DOHH2 (cell line): ENCODE measurements around the gene PCGF3.
A peak's percentile ranks its signal among the peaks of the same experiment; 100 is the strongest.

ENCODE experiments used
- H3F3A ChIP-seq: fragments of 200-600 bp; sonication (generic), shearing (Covaris generic); 2 replicates; pipeline ENCODE4 v1.6.0; 2016; ENCODE audit warnings: antibody characterized with exemption, mild to moderate bottlenecking; ENCODE audit not compliant: control insufficient read depth, insufficient read depth
- H3K27ac ChIP-seq: fragments of 200-600 bp; sonication (generic); 2 replicates; pipeline ENCODE4 v1.5.1; 2014; ENCODE audit warnings: low read depth, mild to moderate bottlenecking, low read length, moderate library complexity
- H3K27me3 ChIP-seq: fragments of 200-600 bp; sonication (generic); 2 replicates; pipeline ENCODE4 v1.6.1; 2014; ENCODE audit warnings: mild to moderate bottlenecking, low read length, mixed read lengths; ENCODE audit not compliant: control insufficient read depth
- H3K36me3 ChIP-seq: fragments of 200-600 bp; sonication (generic); 2 replicates; pipeline ENCODE4 v1.6.1; 2014; ENCODE audit warnings: mild to moderate bottlenecking, low read length, moderate library complexity, mixed read lengths; ENCODE audit not compliant: control insufficient read depth
- H3K4me1 ChIP-seq: fragments of 200-600 bp; sonication (generic); 2 replicates; pipeline ENCODE4 v1.6.1; 2014; ENCODE audit warnings: mild to moderate bottlenecking, low read length, mixed read lengths; ENCODE audit not compliant: control insufficient read depth
- H3K4me2 ChIP-seq: fragments of 200-600 bp; sonication (generic); 2 replicates; pipeline ENCODE4 v1.6.0; 2014; ENCODE audit warnings: mild to moderate bottlenecking, low read length, moderate library complexity
- H3K4me3 ChIP-seq: fragments of 200-600 bp; sonication (generic); 2 replicates; pipeline ENCODE4 v1.5.1; 2014; ENCODE audit warnings: mild to moderate bottlenecking, low read length, mixed read lengths
- H3K79me2 ChIP-seq: fragments of 200-600 bp; sonication (generic); 2 replicates; pipeline ENCODE4 v1.6.1; 2014; ENCODE audit warnings: mild to moderate bottlenecking, low read length, mixed read lengths; ENCODE audit not compliant: control insufficient read depth
- H3K9me2 ChIP-seq: fragments of 200-600 bp; sonication (generic); replicated peaks from 2 replicates; pipeline ENCODE4 v1.6.1; 2014; ENCODE audit warnings: mild to moderate bottlenecking, low read length, mixed read lengths; ENCODE audit not compliant: control insufficient read depth
- H3K9me3 ChIP-seq: fragments of 200-600 bp; sonication (generic); 2 replicates; pipeline ENCODE4 v1.6.1; 2014; ENCODE audit warnings: antibody characterized with exemption, low read length, mixed read lengths; ENCODE audit not compliant: control insufficient read depth, insufficient read depth
- H4K20me1 ChIP-seq: fragments of 200-600 bp; sonication (generic); 2 replicates; pipeline ENCODE4 v1.6.0; 2014; ENCODE audit warnings: low read depth, mild to moderate bottlenecking, antibody characterized with exemption, low read length, moderate library complexity; ENCODE audit not compliant: control insufficient read depth, insufficient read depth
- EZH2phosphoT487 ChIP-seq: fragments of 200-600 bp; sonication (generic); IDR thresholded peaks from 2 replicates; pipeline ENCODE4 v1.6.1; 2017; ENCODE audit warnings: borderline replicate concordance, mild to moderate bottlenecking, antibody characterized with exemption, low read length, moderate library complexity, mixed read lengths
- TF ChIP-seq, protein P1 (sequence below): fragments of 200-600 bp; sonication (generic); IDR thresholded peaks from one replicate; pipeline ENCODE4 v1.5.1; 2014; ENCODE audit warnings: antibody characterized with exemption, mild to moderate bottlenecking, low read depth, low read length; ENCODE audit not compliant: poor library complexity, severe bottlenecking

PCGF3 gene

DNA sequence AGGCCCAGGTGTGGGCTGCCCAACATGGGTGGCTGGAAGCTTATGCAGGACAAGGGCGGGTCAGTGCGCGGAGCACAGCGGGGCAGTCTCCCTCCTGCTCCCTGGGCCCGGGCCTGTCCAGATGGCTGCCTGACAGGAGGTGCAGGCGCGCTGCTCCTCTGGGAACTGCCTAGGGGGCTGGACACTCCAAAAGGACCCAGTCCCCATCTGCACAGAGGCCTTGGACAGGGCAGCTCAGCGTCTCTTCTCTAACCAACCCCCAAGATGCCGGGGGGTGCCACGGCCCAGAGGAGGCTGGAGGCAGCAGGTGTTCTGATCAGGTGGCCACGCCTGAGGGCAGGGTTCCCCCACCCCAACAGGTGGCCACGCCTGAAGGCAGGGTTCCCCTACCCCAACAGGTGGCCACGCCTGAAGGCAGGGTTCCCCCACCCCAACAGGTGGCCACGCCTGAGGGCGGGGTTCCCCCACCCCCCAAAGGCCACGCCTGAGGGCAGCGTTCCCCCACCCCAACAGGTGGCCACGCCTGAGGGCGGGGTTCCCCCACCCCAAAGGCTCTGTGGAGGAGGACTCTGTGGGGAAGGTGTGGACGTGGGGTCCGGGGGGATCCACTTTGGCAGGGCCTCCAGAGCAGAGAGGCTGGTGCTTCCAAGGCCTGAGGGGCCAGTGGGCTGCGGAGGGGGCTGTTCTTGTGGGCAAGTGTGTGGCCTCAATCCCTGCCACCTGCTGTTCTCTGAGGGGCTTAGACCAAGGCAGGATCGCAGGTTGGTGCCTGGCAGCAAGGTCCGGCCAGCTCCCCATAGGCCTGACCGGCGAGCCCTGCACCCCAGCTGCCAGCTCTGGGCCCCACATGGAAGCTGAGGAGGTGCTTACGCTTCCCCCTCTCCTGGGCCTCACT, 84.2 kb downstream of the PCGF3 start:
- H3K4me3 ChIP-seq: no peak overlapping the region
- no peak for TF ChIP-seq EZH2phosphoT487
- TF ChIP-seq, protein P1, sequence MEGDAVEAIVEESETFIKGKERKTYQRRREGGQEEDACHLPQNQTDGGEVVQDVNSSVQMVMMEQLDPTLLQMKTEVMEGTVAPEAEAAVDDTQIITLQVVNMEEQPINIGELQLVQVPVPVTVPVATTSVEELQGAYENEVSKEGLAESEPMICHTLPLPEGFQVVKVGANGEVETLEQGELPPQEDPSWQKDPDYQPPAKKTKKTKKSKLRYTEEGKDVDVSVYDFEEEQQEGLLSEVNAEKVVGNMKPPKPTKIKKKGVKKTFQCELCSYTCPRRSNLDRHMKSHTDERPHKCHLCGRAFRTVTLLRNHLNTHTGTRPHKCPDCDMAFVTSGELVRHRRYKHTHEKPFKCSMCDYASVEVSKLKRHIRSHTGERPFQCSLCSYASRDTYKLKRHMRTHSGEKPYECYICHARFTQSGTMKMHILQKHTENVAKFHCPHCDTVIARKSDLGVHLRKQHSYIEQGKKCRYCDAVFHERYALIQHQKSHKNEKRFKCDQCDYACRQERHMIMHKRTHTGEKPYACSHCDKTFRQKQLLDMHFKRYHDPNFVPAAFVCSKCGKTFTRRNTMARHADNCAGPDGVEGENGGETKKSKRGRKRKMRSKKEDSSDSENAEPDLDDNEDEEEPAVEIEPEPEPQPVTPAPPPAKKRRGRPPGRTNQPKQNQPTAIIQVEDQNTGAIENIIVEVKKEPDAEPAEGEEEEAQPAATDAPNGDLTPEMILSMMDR: no peak
- H3K79me2 ChIP-seq: no peaks in the 10 kb centered on the region
- no peak overlapping the region for H3K27ac ChIP-seq
- no peaks in the 10 kb centered on the region for H3K9me2 ChIP-seq
- H3K9me3 ChIP-seq: no peaks in the 10 kb centered on the region
- no peaks in the 10 kb centered on the region for H3K27me3 ChIP-seq
- peaks cover 18% of the 10 kb centered on the region for H3F3A ChIP-seq
- H3K4me1 ChIP-seq: peaks cover 35% of the 10 kb centered on the region
- no peaks in the 10 kb centered on the region for H4K20me1 ChIP-seq
- H3K4me2 ChIP-seq: no peak overlapping the region
- H3K36me3 ChIP-seq: no peaks in the 10 kb centered on the region

GRCh38 chr4:790466-790820, 84.8 kb downstream of the PCGF3 start:
- Histone ChIP-seq H3K4me2 (no peak overlapping the region), H3K36me3 (no peaks in the 10 kb centered on the region), H3K79me2 (0 out of 2 replicates have a peak, but pooled peaks cover 1% of the 10 kb centered on the region), H3K9me2 (no peaks in the 10 kb centered on the region), H3K27ac (no peak overlapping the region), H3K27me3 (no peaks in the 10 kb centered on the region), H4K20me1 (no peaks in the 10 kb centered on the region), H3F3A (peaks cover 21% of the 10 kb centered on the region), H3K9me3 (no peaks in the 10 kb centered on the region), H3K4me1 (peaks cover 41% of the 10 kb centered on the region), H3K4me3 (no peak overlapping the region)
- TF ChIP-seq, protein P1: no peak
- TF ChIP-seq EZH2phosphoT487: no peak

GRCh38 chr4:791252-791897, 85.7 kb downstream of the PCGF3 start:
- TF ChIP-seq EZH2phosphoT487: no peak
- TF ChIP-seq, protein P1: no peak
- Histone ChIP-seq H3K9me3 (no peaks in the 10 kb centered on the region), H3K36me3 (no peaks in the 10 kb centered on the region), H3K27ac (no peak overlapping the region), H3K4me1 (peaks cover 51% of the 10 kb centered on the region), H3K79me2 (0 out of 2 replicates have a peak, but pooled peaks cover 2% of the 10 kb centered on the region), H3K27me3 (no peaks in the 10 kb centered on the region), H3K4me2 (peak overlapping the region; percentile 96), H4K20me1 (no peaks in the 10 kb centered on the region), H3K9me2 (no peaks in the 10 kb centered on the region), H3K4me3 (peak overlapping the region; percentile 76), H3F3A (peaks cover 23% of the 10 kb centered on the region)
